GM06990 (cell line): ENCODE data around the gene TMIGD1.

Experiments
- DNase-seq: peaks from one replicate; pipeline ENCODE4 v3.0.0-alpha.2; 2011; ENCODE audit not compliant: insufficient read length; ENCODE audit errors: extremely low read depth
- H3K27me3 ChIP-seq: replicated peaks from 2 replicates; pipeline ENCODE4 v1.6.0; 2011; ENCODE audit warnings: low read length; ENCODE audit not compliant: control insufficient read depth, insufficient read depth
- H3K36me3 ChIP-seq: 2 replicates; pipeline ENCODE4 v1.5.1; 2011; ENCODE audit warnings: low read length; ENCODE audit not compliant: control insufficient read depth, insufficient read depth
- H3K4me3 ChIP-seq: replicated peaks from 2 replicates; pipeline ENCODE4 v1.5.1; 2011; ENCODE audit warnings: low read depth, mild to moderate bottlenecking, control low read depth, low read length
- CTCF ChIP-seq: IDR thresholded peaks from 2 replicates; pipeline ENCODE4 v1.5.1; 2011; ENCODE audit warnings: low read length, control low read depth, mild to moderate bottlenecking, inconsistent platforms; ENCODE audit not compliant: insufficient read depth, poor library complexity, severe bottlenecking

Gene TMIGD1

DNA sequence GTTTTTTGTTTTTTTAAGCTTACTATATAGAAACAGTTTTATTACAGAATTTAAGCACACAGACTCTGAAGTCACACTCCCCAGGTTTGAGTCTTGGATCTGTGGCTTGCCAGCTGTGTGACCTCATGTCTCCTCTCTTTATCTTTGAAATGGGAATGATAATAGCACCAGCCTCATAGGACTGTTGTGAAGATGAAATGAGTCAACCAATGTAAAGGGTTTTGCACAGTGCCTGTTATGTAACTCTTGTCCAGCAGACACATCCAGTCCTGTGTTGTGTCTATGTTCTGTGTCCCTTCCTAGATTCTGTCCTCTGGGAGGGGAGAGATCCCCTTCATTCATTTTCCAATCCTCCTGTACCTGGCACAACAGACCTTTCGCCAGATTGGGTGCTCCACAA lies 41.8 kb upstream of the TMIGD1 start:
- H3K4me3 ChIP-seq = no peak overlapping the region
- H3K27me3 ChIP-seq = no peaks in the 10 kb centered on the region
- no peak for TF ChIP-seq CTCF
- no peak for DNase-seq
- no peaks in the 10 kb centered on the region for H3K36me3 ChIP-seq

- Histone ChIP-seq H3K36me3 (no peaks in the 10 kb centered on the region), H3K4me3 (no peak overlapping the region), H3K27me3 (no peaks in the 10 kb centered on the region; the same call in 1 of the 2 replicates)
- no peak for DNase-seq
- TF ChIP-seq CTCF = peak; percentile 40
These were observed 38.9 kb upstream of the TMIGD1 start for GRCh38 chr17:30372755-30373154.

- Histone ChIP-seq H3K36me3 (no peaks in the 10 kb centered on the region), H3K4me3 (no peak overlapping the region), H3K27me3 (no peaks in the 10 kb centered on the region; the same call in 1 of the 2 replicates)
- no peak for DNase-seq
- TF ChIP-seq CTCF = no peak
These were observed 36.1 kb upstream of the TMIGD1 start for GRCh38 chr17:30369995-30370394.

DNA sequence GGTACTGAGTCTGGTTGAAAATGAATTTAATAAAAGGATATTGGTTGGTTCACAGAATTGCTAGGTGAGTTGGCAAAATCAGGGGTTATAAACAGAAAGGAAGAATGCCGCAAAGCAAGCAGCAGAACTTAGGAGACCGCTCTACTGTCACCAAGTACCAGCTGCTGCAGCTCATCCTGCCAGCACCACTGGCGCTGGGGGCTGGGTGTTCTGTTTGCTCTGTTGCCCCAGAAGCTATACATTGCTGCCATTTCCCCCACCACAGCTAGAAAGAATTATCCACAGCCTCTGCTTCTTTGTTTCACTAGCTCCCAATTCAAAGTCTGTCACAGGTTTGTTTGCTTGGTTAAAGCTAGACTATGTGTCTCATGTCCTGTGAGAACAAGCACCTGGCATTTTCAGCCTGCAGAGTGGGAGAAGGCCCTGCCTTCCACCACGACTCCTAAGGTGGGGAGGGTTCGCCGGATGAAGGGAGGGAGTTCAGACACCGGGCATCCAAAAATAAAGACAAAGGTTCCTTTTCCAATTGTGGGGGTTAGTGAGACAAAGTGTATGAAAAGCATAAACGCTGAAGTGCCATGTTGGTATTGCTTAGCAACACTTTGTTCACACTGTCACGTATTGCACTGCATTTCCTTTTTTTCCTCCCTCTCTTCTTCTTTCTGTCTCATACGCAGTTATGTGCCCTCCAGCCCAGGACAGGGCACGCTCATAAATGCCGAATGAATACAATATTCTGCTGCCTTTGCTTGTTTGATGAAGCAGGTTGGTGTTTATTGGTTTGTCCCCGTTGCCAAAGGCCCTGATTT lies 35.3 kb upstream of the TMIGD1 start:
- TF ChIP-seq CTCF = no peak
- DNase-seq = no peak
- H3K4me3 ChIP-seq = no peak overlapping the region

DNA sequence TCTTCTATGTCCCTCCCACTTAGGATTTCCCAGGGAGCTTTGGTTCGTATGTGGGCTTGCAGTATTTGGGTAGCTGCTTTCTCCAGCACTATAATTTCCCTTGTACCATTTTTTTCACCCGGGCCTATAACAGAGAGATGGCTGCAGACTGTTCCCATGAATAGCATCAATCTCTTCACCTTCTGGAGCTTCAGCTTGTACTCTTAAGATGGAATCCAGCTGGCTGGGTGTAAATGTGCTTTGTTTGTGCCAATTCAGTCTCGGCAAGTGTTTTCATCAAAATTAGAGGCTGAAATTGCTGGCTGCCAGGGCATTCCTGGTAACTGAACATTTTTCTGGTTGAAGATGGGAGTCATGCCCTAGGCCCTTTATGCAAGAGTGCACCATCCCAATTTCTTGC lies 32.7 kb upstream of the TMIGD1 start:
- TF ChIP-seq CTCF = no peak
- no peak for DNase-seq
- Histone ChIP-seq H3K36me3 (no peaks in the 10 kb centered on the region), H3K4me3 (no peak overlapping the region), H3K27me3 (no peaks in the 10 kb centered on the region; the same call in 1 of the 2 replicates)

More for the DNA sequence above, 35.3 kb upstream of the TMIGD1 start:
- H3K36me3 ChIP-seq = no peaks in the 10 kb centered on the region
- H3K27me3 ChIP-seq = no peaks in the 10 kb centered on the region; the same call in 1 of the 2 replicates
